GM12878 (cell line): ENCODE measurements around the gene ADRA2C. TPM values are rescaled to one million over a fixed set of nuclear protein-coding genes. Genes with fewer than 3 reads are reported as not detected.

Experiments
- ATAC-seq: fragments of 200-7000 bp; cut with Tn5 transposase; 3 replicates; pipeline ENCODE4 v1.9.1; 2020; ENCODE audit warnings: mild to moderate bottlenecking, moderate library complexity
- BruUV-seq: library from RNA; stranded (reverse); fragments of 400-500 nt; replicated peaks from 2 replicates; lab custom pipeline; 2021; lab: Mats Ljungman, UMichigan
- CTCF ChIA-PET: fragments of 300-600 bp; sonication (Branson Sonifier 250); formaldehyde crosslinking; extraction: SDS; loops from one replicate; lab custom pipeline; 2021; ENCODE audit warnings: inconsistent platforms; lab: Yijun Ruan, JAX
- POLR2A ChIA-PET: fragments of 350-600 bp; formaldehyde crosslinking; extraction: SDS; loops from one replicate; lab custom pipeline; 2021; ENCODE audit warnings: inconsistent platforms; lab: Charles Lee
- RAD21 ChIA-PET: fragments of 300-600 bp; sonication (Branson Sonifier 250); formaldehyde crosslinking; loops from one replicate; lab custom pipeline; 2023; ENCODE audit warnings: antibody characterized with exemption; ENCODE audit not compliant: unreplicated experiment; lab: Charles Lee
- SMC1A ChIA-PET: fragments of 300-600 bp; sonication (Branson Sonifier 250); formaldehyde crosslinking; loops from one replicate; lab custom pipeline; 2023; ENCODE audit not compliant: unreplicated experiment, uncharacterized antibody; lab: Charles Lee
- DNase-seq: peaks from one replicate; pipeline ENCODE4 v3.0.0-alpha.2; 2011; ENCODE audit warnings: low read depth, low spot score
- FAIRE-seq: peaks from 3 replicates; lab custom pipeline; 2011; peaks lifted over from hg19 to GRCh38; lab: Jason Lieb, UNC
- H2AFZ ChIP-seq: 2 replicates; pipeline ENCODE4 v1.6.0; 2011; ENCODE audit warnings: low read depth, low read length, control low read depth; ENCODE audit not compliant: control insufficient read depth
- H3K27ac ChIP-seq: 2 replicates; pipeline ENCODE4 v1.5.1; 2011; ENCODE audit warnings: control low read depth; ENCODE audit not compliant: control insufficient read depth, insufficient read depth
- H3K27me3 ChIP-seq, 2 experiments: replicated peaks in 1 of 2; 2 replicates each; pipeline versions ENCODE4 v1.6.0 to v1.6.1; 2011; ENCODE audit warnings: low read length in 1 of 2; ENCODE audit not compliant: control insufficient read depth in 2 of 2, insufficient read depth in 2 of 2
- H3K36me3 ChIP-seq, 2 experiments: 2 replicates each; pipeline ENCODE4 v1.5.1; 2011; ENCODE audit warnings: low read length in 1 of 2; ENCODE audit not compliant: control insufficient read depth in 2 of 2, insufficient read depth in 2 of 2
- H3K4me1 ChIP-seq: 2 replicates; pipeline ENCODE4 v1.6.1; 2011; ENCODE audit warnings: mild to moderate bottlenecking, low read length, moderate library complexity, mixed read lengths; ENCODE audit not compliant: control insufficient read depth, insufficient read depth
- H3K4me2 ChIP-seq: 2 replicates; pipeline ENCODE4 v1.6.0; 2011; ENCODE audit warnings: control low read depth; ENCODE audit not compliant: control insufficient read depth, insufficient read depth
- H3K4me3 ChIP-seq: fragments of 200-600 bp; sonication (generic); 2 replicates; pipeline ENCODE4 v1.5.1; 2016
- H3K79me2 ChIP-seq: 2 replicates; pipeline ENCODE4 v1.6.0; 2011; ENCODE audit warnings: low read length; ENCODE audit not compliant: control insufficient read depth, insufficient read depth
- H3K9ac ChIP-seq: 2 replicates; pipeline ENCODE4 v1.8.0; 2011; ENCODE audit warnings: low read length, control low read depth, mixed read lengths; ENCODE audit not compliant: control insufficient read depth, insufficient read depth
- H3K9me3 ChIP-seq: replicated peaks from 3 replicates; pipeline ENCODE4 v1.5.1; 2011; ENCODE audit warnings: mild to moderate bottlenecking, low read length; ENCODE audit not compliant: control insufficient read depth, insufficient read depth
- H4K20me1 ChIP-seq: 2 replicates; pipeline ENCODE4 v1.6.0; 2011; ENCODE audit not compliant: control insufficient read depth, insufficient read depth
- EP300 ChIP-seq, 2 experiments: fragments of 150-350 bp in 1 of 2; IDR thresholded peaks; 2 replicates each; pipeline ENCODE4 v1.6.1; 2011 to 2012; ENCODE audit warnings: low read depth in 2 of 2, low read length in 2 of 2, borderline replicate concordance in 1 of 2, improper control_type of control experiment in 1 of 2, inconsistent platforms in 1 of 2; ENCODE audit not compliant: control insufficient read depth in 1 of 2
- IRF4 ChIP-seq: IDR thresholded peaks from 2 replicates; pipeline ENCODE4 v1.6.1; 2011; ENCODE audit warnings: low read depth, low read length
- MEF2A ChIP-seq: IDR thresholded peaks from 2 replicates; pipeline ENCODE4 v1.6.1; 2011; ENCODE audit warnings: low read depth, mild to moderate bottlenecking, low read length, moderate library complexity; ENCODE audit not compliant: insufficient read depth
- NFXL1 ChIP-seq: fragments of 450-650 bp; IDR thresholded peaks from 2 replicates; pipeline ENCODE4 v1.6.1; 2017; ENCODE audit warnings: antibody characterized with exemption, mild to moderate bottlenecking, borderline replicate concordance
- RAD21 ChIP-seq: IDR thresholded peaks from 2 replicates; pipeline ENCODE4 v1.6.1; 2011; ENCODE audit warnings: mild to moderate bottlenecking, low read depth, low read length, moderate library complexity; ENCODE audit not compliant: insufficient read depth
- SIX5 ChIP-seq: IDR thresholded peaks from 2 replicates; pipeline ENCODE4 v1.6.1; 2011; ENCODE audit warnings: mild to moderate bottlenecking, low read depth, low read length, moderate library complexity; ENCODE audit not compliant: severe bottlenecking
- STAT3 ChIP-seq: IDR thresholded peaks from 2 replicates; pipeline ENCODE4 v1.6.1; 2011; ENCODE audit warnings: low read depth, low read length, improper control_type of control experiment
- TARDBP ChIP-seq: IDR thresholded peaks from 2 replicates; pipeline ENCODE4 v1.6.1; 2016; ENCODE audit warnings: borderline replicate concordance
- YBX1 ChIP-seq: fragments of 450-650 bp; IDR thresholded peaks from 2 replicates; pipeline ENCODE4 v1.6.1; 2016; ENCODE audit warnings: antibody characterized with exemption
- ZNF384 ChIP-seq: IDR thresholded peaks from 2 replicates; pipeline ENCODE4 v1.6.1; 2012; ENCODE audit warnings: low read depth, mild to moderate bottlenecking, low read length, improper control_type of control experiment, borderline replicate concordance
- WGBS: methylation state at CpG from one replicate; pipeline ENCODE4 v1.1.6; 2016; ENCODE audit warnings: low lambda C conversion rate; ENCODE audit not compliant: insufficient replicate concordance, insufficient coverage; ENCODE audit errors: missing lambda C conversion rate; 5-methylcytosine and 5-hydroxymethylcytosine counted together
- in situ Hi-C: fragments of 300-500 bp; cut with MboI; formaldehyde crosslinking; loops from 9 replicates; pipeline ENCODE4 v1.14.3; 2018; ENCODE audit warnings: mixed read lengths
- intact Hi-C: fragments of 100-400 bp; cut with micrococcal nuclease; formaldehyde crosslinking; loops from one replicate; pipeline ENCODE4 v1.14.2; 2022; ENCODE audit not compliant: unreplicated experiment
- polyA plus RNA-seq, 11 experiments: library from polyadenylated mRNA; depleted of rRNA in 4 of 11; unstranded in 6 of 11; stranded (reverse) in 5 of 11; fragments of >200 nt; fragmentation: Nextera tagmentation in 4 of 11; fragmentation: Illumina TruSeq in 1 of 11; extraction: Ambion mirVana in 4 of 11; extraction: Trizol in 1 of 11; gene quantifications; 1 replicate in 1 of 11; 2 replicates in 10 of 11; pipeline versions ENCODE4 v1.2.1 to v1.2.3, GENCODE V29; 2011 to 2016; ENCODE audit warnings: inconsistent platforms in 2 of 11, missing spikeins in 2 of 11, low read depth in 1 of 11
- total RNA-seq, 4 experiments: library from RNA; depleted of rRNA in 3 of 4; stranded (reverse); fragments of >200 nt in 3 of 4; fragmentation: Illumina TruSeq in 1 of 4; extraction: Trizol in 1 of 4; gene quantifications; 2 replicates each; pipeline versions ENCODE4 v1.2.1 to v1.2.3, GENCODE V29; 2013 to 2021
- TF ChIP-seq, protein P1 (sequence below): fragments of 450-650 bp; conservative IDR thresholded peaks from 2 replicates; pipeline ENCODE4 v1.6.1; 2017; ENCODE audit warnings: mild to moderate bottlenecking, moderate library complexity
- TF ChIP-seq, protein P2 (sequence below): IDR thresholded peaks from 2 replicates; pipeline ENCODE4 v1.6.1; 2012; ENCODE audit warnings: low read depth, low read length, improper control_type of control experiment
- TF ChIP-seq, protein P3 (sequence below): IDR thresholded peaks from 2 replicates; pipeline ENCODE4 v1.6.1; 2012; ENCODE audit warnings: low read depth, low read length, improper control_type of control experiment

The ADRA2C gene
- total and polyA plus RNA-seq, 10 of the 15 experiments (the other 5 are each of a cell fraction or from before 2014, with no cell fraction given), result 0.15 TPM; not detected in 9

DNA sequence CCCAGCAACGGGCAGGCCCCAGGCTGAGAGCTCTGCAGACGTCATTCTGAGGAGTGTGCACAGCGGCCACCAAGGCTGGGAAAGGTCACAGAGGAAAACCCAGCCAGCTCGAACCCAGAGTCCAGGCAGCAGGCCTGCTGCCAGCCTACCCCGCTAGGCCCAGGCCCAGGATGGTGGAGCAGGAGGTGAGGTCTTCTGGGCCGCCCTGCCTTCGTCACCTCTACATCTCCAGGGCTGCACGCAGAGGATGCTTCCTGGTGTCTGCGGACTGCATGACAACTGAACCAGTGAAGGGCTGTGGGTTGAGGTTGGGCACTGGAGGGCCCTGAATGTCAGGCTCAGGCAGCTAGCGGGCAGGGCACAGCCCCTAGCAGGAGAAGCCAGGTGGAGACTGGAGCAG, 5.8 kb upstream of the ADRA2C start:
- Histone ChIP-seq H2AFZ (no peak overlapping the region), H3K4me1 (no peaks in the 10 kb centered on the region), H3K27me3 (peaks cover 0 to 2% of the 10 kb centered on the region in 2 experiments; a peak in 1 of 4 replicates), H3K27ac (no peak overlapping the region), H3K9ac (no peak overlapping the region), H3K79me2 (no peaks in the 10 kb centered on the region), H3K36me3 (no peaks in the 10 kb centered on the region), H3K4me2 (no peak overlapping the region), H3K4me3 (no peak overlapping the region), H3K9me3 (no peaks in the 10 kb centered on the region), H4K20me1 (no peaks in the 10 kb centered on the region)
- no peak for ATAC-seq
- WGBS, result 21% methylated on average over 10 of the region's 10 CpGs
- CTCF ChIA-PET, result no interaction called here
- POLR2A ChIA-PET, result no interaction called here
- SMC1A ChIA-PET, result no interaction called here
- DNase-seq, result no peak
- no TSS peak for BruUV-seq
- intact Hi-C loops, result no loop called here
- TF ChIP-seq SIX5 (no peak), YBX1 (no peak), TARDBP (no peak)
- FAIRE-seq, result no peak
- in situ Hi-C loops, result no loop called here
- RAD21 ChIA-PET, result no interaction called here

DNA sequence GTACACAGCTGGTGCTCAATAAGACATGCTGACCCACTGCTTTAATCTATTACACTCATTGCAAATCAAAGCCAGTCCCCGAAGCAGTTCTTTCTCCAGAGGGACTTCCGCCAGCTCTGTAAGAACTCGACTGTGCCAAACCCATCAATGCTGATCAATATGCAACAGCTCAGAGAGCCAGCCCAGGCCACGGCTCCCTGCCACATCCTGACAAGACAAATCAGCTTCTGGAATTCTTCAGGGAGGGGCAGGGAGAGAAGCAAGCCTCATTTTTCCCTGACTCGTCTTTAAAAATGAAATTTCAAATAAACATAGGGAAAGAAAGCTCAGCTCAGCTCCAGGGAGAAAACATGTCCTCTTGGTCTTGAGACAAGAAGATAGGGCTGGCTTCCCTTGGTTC, 5.3 kb upstream of the ADRA2C start:
- Histone ChIP-seq H3K36me3 (no peaks in the 10 kb centered on the region), H3K9ac (no peak overlapping the region), H3K27me3 (peaks cover 0 to 2% of the 10 kb centered on the region in 2 experiments; a peak in 1 of 4 replicates), H4K20me1 (no peaks in the 10 kb centered on the region), H2AFZ (no peak overlapping the region), H3K9me3 (no peaks in the 10 kb centered on the region), H3K79me2 (no peaks in the 10 kb centered on the region), H3K4me1 (no peaks in the 10 kb centered on the region), H3K4me3 (no peak overlapping the region), H3K27ac (no peak overlapping the region), H3K4me2 (no peak overlapping the region)
- BruUV-seq, result no TSS peak
- DNase-seq (no peak), FAIRE-seq (no peak), ATAC-seq (no peak)
- RAD21 ChIA-PET, result no interaction called here
- in situ Hi-C loops, result no loop called here
- CTCF ChIA-PET, result no interaction called here
- POLR2A ChIA-PET, result no interaction called here
- intact Hi-C loops, result no loop called here
- 24% methylated on average over 5 of the region's 5 CpGs for WGBS
- SMC1A ChIA-PET, result no interaction called here
- TF ChIP-seq, protein P1, sequence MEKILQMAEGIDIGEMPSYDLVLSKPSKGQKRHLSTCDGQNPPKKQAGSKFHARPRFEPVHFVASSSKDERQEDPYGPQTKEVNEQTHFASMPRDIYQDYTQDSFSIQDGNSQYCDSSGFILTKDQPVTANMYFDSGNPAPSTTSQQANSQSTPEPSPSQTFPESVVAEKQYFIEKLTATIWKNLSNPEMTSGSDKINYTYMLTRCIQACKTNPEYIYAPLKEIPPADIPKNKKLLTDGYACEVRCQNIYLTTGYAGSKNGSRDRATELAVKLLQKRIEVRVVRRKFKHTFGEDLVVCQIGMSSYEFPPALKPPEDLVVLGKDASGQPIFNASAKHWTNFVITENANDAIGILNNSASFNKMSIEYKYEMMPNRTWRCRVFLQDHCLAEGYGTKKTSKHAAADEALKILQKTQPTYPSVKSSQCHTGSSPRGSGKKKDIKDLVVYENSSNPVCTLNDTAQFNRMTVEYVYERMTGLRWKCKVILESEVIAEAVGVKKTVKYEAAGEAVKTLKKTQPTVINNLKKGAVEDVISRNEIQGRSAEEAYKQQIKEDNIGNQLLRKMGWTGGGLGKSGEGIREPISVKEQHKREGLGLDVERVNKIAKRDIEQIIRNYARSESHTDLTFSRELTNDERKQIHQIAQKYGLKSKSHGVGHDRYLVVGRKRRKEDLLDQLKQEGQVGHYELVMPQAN, result no peak
- no peak for TF ChIP-seq RAD21
- no peak for TF ChIP-seq IRF4
- TF ChIP-seq ZNF384, result no peak
- TF ChIP-seq MEF2A, result no peak
- TF ChIP-seq, protein P2, sequence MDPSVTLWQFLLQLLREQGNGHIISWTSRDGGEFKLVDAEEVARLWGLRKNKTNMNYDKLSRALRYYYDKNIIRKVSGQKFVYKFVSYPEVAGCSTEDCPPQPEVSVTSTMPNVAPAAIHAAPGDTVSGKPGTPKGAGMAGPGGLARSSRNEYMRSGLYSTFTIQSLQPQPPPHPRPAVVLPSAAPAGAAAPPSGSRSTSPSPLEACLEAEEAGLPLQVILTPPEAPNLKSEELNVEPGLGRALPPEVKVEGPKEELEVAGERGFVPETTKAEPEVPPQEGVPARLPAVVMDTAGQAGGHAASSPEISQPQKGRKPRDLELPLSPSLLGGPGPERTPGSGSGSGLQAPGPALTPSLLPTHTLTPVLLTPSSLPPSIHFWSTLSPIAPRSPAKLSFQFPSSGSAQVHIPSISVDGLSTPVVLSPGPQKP, result no peak
- TF ChIP-seq, protein P3, sequence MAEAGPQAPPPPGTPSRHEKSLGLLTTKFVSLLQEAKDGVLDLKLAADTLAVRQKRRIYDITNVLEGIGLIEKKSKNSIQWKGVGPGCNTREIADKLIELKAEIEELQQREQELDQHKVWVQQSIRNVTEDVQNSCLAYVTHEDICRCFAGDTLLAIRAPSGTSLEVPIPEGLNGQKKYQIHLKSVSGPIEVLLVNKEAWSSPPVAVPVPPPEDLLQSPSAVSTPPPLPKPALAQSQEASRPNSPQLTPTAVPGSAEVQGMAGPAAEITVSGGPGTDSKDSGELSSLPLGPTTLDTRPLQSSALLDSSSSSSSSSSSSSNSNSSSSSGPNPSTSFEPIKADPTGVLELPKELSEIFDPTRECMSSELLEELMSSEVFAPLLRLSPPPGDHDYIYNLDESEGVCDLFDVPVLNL, result no peak
- no peak for TF ChIP-seq NFXL1
- TF ChIP-seq EP300 (IDR thresholded peaks at IDR 0.05; ENCODE audit: borderline replicate concordance in 1 of 2, control insufficient read depth in 1 of 2, low read depth in 2 of 2, low read length in 2 of 2), result no peak
- TF ChIP-seq STAT3, result no peak
